H1 (cell line): ENCODE results near the gene PRKCZ. TPM values are rescaled to one million over a fixed set of nuclear protein-coding genes. Genes with fewer than 3 reads are reported as not detected.

Source experiments
- CTCF ChIA-PET: fragments of 300-600 bp; sonication (Branson Sonifier 250); formaldehyde crosslinking; loops from one replicate; lab custom pipeline; 2021; ENCODE audit not compliant: partially characterized antibody; lab: Charles Lee
- POLR2A ChIA-PET: fragments of 300-600 bp; sonication (Branson Sonifier 250); formaldehyde crosslinking; loops from one replicate; lab custom pipeline; 2021; ENCODE audit warnings: inconsistent platforms; ENCODE audit not compliant: partially characterized antibody; lab: Charles Lee
- DNase-seq, 2 experiments: peaks; one replicate each; pipeline versions ENCODE4 v3.0.0 to v3.0.0-alpha.2; 2010 to 2022; ENCODE audit warnings: low spot score in 2 of 2, low read depth in 1 of 2, mixed read lengths in 1 of 2
- FAIRE-seq: peaks from 2 replicates; lab custom pipeline; 2011; peaks lifted over from hg19 to GRCh38; lab: Jason Lieb, UNC
- H2AFZ ChIP-seq: 2 replicates; pipeline ENCODE4 v1.8.1; 2012; ENCODE audit warnings: low read length, inconsistent platforms
- H2AK5ac ChIP-seq: 2 replicates; pipeline ENCODE4 v1.6.1; 2013; ENCODE audit warnings: low read depth, low read length
- H2BK120ac ChIP-seq: replicated peaks from 2 replicates; pipeline ENCODE3; 2013; ENCODE audit warnings: low read depth, low read length, inconsistent platforms
- H2BK12ac ChIP-seq: 2 replicates; pipeline ENCODE4 v1.6.1; 2013; ENCODE audit warnings: low read depth, low read length
- H2BK15ac ChIP-seq: 2 replicates; pipeline ENCODE4 v1.6.1; 2013; ENCODE audit warnings: low read length
- H2BK20ac ChIP-seq: 2 replicates; pipeline ENCODE4 v1.6.1; 2013; ENCODE audit warnings: low read length
- H2BK5ac ChIP-seq: 2 replicates; pipeline ENCODE4 v1.6.1; 2013; ENCODE audit warnings: low read depth, low read length
- H3K14ac ChIP-seq: 2 replicates; pipeline ENCODE4 v1.6.1; 2013; ENCODE audit warnings: inconsistent platforms; ENCODE audit not compliant: insufficient read length
- H3K18ac ChIP-seq: 2 replicates; pipeline ENCODE4 v1.6.1; 2013; ENCODE audit warnings: low read length; ENCODE audit errors: extremely low read depth
- H3K23ac ChIP-seq: 2 replicates; pipeline ENCODE4 v1.6.1; 2013; ENCODE audit warnings: inconsistent platforms; ENCODE audit not compliant: insufficient read length
- H3K23me2 ChIP-seq: 2 replicates; pipeline ENCODE4 v1.6.1; 2013; ENCODE audit warnings: low read depth, low read length
- H3K27ac ChIP-seq: 2 replicates; pipeline ENCODE4 v1.6.1; 2011; ENCODE audit warnings: low read depth, low read length, inconsistent platforms
- H3K27me3 ChIP-seq, 4 experiments: replicated peaks in 1 of 4; 1 replicate in 1 of 4; 2 replicates in 3 of 4; pipeline versions ENCODE4 v1.6.1 to v1.8.1; 2011 to 2013; ENCODE audit warnings: low read length in 3 of 4, mild to moderate bottlenecking in 3 of 4, inconsistent platforms in 2 of 4, mixed read lengths in 2 of 4, moderate library complexity in 1 of 4; ENCODE audit not compliant: control insufficient read depth in 3 of 4, insufficient read depth in 3 of 4; ENCODE audit errors: extremely low read depth in 1 of 4
- H3K36me3 ChIP-seq, 4 experiments: 2 replicates each; pipeline versions ENCODE4 v1.6.1 to v1.8.1; 2011 to 2013; ENCODE audit warnings: mild to moderate bottlenecking in 4 of 4, low read length in 3 of 4, moderate library complexity in 2 of 4, control low read depth in 1 of 4, inconsistent platforms in 1 of 4; ENCODE audit not compliant: insufficient read depth in 4 of 4, control insufficient read depth in 2 of 4
- H3K4ac ChIP-seq: replicated peaks from 2 replicates; pipeline ENCODE3; 2013; ENCODE audit warnings: low read length, low read depth, mixed read lengths, inconsistent platforms; ENCODE audit not compliant: insufficient read length
- H3K4me1 ChIP-seq, 4 experiments: replicated peaks in 1 of 4; 1 replicate in 1 of 4; 2 replicates in 3 of 4; pipeline versions ENCODE4 v1.6.1 to v1.8.1; 2011 to 2013; ENCODE audit warnings: low read length in 3 of 4, inconsistent platforms in 2 of 4, mixed read lengths in 1 of 4; ENCODE audit not compliant: insufficient read depth in 4 of 4, control insufficient read depth in 3 of 4
- H3K4me2 ChIP-seq, 2 experiments: 2 replicates each; pipeline versions ENCODE4 v1.6.1 to v1.8.1; 2011 to 2013; ENCODE audit warnings: low read depth in 2 of 2, low read length in 2 of 2, control low read depth in 1 of 2, inconsistent platforms in 1 of 2, mild to moderate bottlenecking in 1 of 2; ENCODE audit not compliant: insufficient read depth in 1 of 2
- H3K4me3 ChIP-seq, 4 experiments: fragments of 200-600, 300-600 bp in 1 of 4; sonication (generic), shearing (Covaris generic), sonication (Bioruptor Twin) in 1 of 4; 2 replicates each; pipeline versions ENCODE4 v1.5.1 to v1.8.1; 2011 to 2016; ENCODE audit warnings: low read length in 4 of 4, low read depth in 3 of 4, control low read depth in 2 of 4, inconsistent platforms in 2 of 4, mild to moderate bottlenecking in 2 of 4, mixed read lengths in 1 of 4, moderate library complexity in 1 of 4; ENCODE audit not compliant: insufficient read depth in 2 of 4; ENCODE audit errors: extremely low read depth in 1 of 4
- H3K56ac ChIP-seq: replicated peaks from 2 replicates; pipeline ENCODE3; 2013; ENCODE audit warnings: low read depth, mild to moderate bottlenecking, mixed read lengths, low read length, inconsistent platforms; ENCODE audit not compliant: insufficient read length
- H3K79me1 ChIP-seq: 2 replicates; pipeline ENCODE4 v1.6.1; 2013; ENCODE audit warnings: low read depth, low read length, control low read depth
- H3K79me2 ChIP-seq, 2 experiments: 2 replicates each; pipeline versions ENCODE4 v1.6.1 to v1.8.1; 2012 to 2013; ENCODE audit warnings: low read length in 2 of 2, mild to moderate bottlenecking in 2 of 2, inconsistent platforms in 1 of 2; ENCODE audit not compliant: insufficient read depth in 2 of 2, control insufficient read depth in 1 of 2
- H3K9ac ChIP-seq, 4 experiments: replicated peaks in 1 of 4; 1 replicate in 1 of 4; 2 replicates in 3 of 4; pipeline versions ENCODE4 v1.6.1 to v1.8.1; 2011 to 2013; ENCODE audit warnings: low read depth in 3 of 4, low read length in 3 of 4, control low read depth in 2 of 4, mild to moderate bottlenecking in 2 of 4, moderate library complexity in 2 of 4, inconsistent platforms in 1 of 4; ENCODE audit errors: extremely low read depth in 1 of 4
- H3K9me3 ChIP-seq, 2 experiments: 2 replicates each; pipeline versions ENCODE4 v1.6.1 to v1.8.1; 2012 to 2013; ENCODE audit warnings: mild to moderate bottlenecking in 2 of 2, moderate library complexity in 2 of 2, control low read depth in 1 of 2, inconsistent platforms in 1 of 2, low read depth in 1 of 2, low read length in 1 of 2, mixed read lengths in 1 of 2; ENCODE audit not compliant: insufficient read depth in 2 of 2
- H4K20me1 ChIP-seq, 2 experiments: replicated peaks in 1 of 2; 2 replicates each; pipeline versions ENCODE3 to v1.8.1; 2011 to 2013; ENCODE audit warnings: inconsistent platforms in 2 of 2, low read length in 2 of 2, mild to moderate bottlenecking in 1 of 2; ENCODE audit not compliant: insufficient read depth in 2 of 2, control insufficient read depth in 1 of 2
- H4K5ac ChIP-seq: 2 replicates; pipeline ENCODE4 v1.6.1; 2013; ENCODE audit warnings: low read length, low read depth, mixed read lengths, inconsistent platforms; ENCODE audit not compliant: insufficient read length
- H4K8ac ChIP-seq: 2 replicates; pipeline ENCODE4 v1.8.0; 2013; ENCODE audit warnings: mild to moderate bottlenecking, moderate library complexity, low read length, inconsistent platforms; ENCODE audit not compliant: insufficient read depth; ENCODE audit errors: extremely low read depth
- H4K91ac ChIP-seq: replicated peaks from 2 replicates; pipeline ENCODE3; 2013; ENCODE audit warnings: low read length, mixed read lengths, inconsistent platforms; ENCODE audit not compliant: insufficient read length
- SIN3A ChIP-seq, 2 experiments: IDR thresholded peaks in 1 of 2; conservative IDR thresholded peaks in 1 of 2; 2 replicates each; pipeline ENCODE4 v1.6.1; 2011 to 2012; ENCODE audit warnings: low read length in 2 of 2, improper control_type of control experiment in 1 of 2, low read depth in 1 of 2, mild to moderate bottlenecking in 1 of 2
- ZNF274 ChIP-seq: IDR thresholded peaks from 2 replicates; pipeline ENCODE4 v1.7.0; 2012; ENCODE audit warnings: low read length, borderline replicate concordance; ENCODE audit errors: extremely low read depth
- WGBS, 2 experiments: shearing (Covaris generic) in 1 of 2; methylation state at CpG; one replicate each; pipeline versions ENCODE4 v1.1.6 to v1.1.7; 2013 to 2015; ENCODE audit warnings: low lambda C conversion rate in 2 of 2, mixed read lengths in 2 of 2, inconsistent platforms in 1 of 2, low coverage in 1 of 2, missing lambda C conversion rate in 1 of 2; ENCODE audit not compliant: insufficient replicate concordance in 2 of 2, insufficient coverage in 1 of 2, insufficient read length in 1 of 2; ENCODE audit errors: extremely low coverage in 1 of 2, missing lambda C conversion rate in 1 of 2; 5-methylcytosine and 5-hydroxymethylcytosine counted together
- polyA plus RNA-seq, 7 experiments: library from polyadenylated mRNA; depleted of rRNA in 3 of 7; stranded (reverse) in 5 of 7; unstranded in 2 of 7; fragments of >200 nt in 5 of 7; fragments of 200-250 nt in 2 of 7; gene quantifications; 1 replicate in 5 of 7; 2 replicates in 1 of 7; 4 replicates in 1 of 7; pipeline versions ENCODE4 v1.2.1 to v1.2.3, GENCODE V29; 2011 to 2013; ENCODE audit warnings: missing spikeins in 2 of 7, mixed read lengths in 2 of 7
- total RNA-seq: library from RNA; stranded (reverse); fragmentation: NEBNext Ultra II Directional; extraction: Animal tissue kit (Norgen Biotek cat#: 25700); gene quantifications from 2 replicates; pipeline ENCODE4 v1.2.1, GENCODE V29; 2021

The PRKCZ gene
- total and polyA plus RNA-seq, 2 of the 8 experiments (the other 6 are each of a cell fraction or from before 2014, with no cell fraction given): 37.4 to 45.1 TPM

DNA sequence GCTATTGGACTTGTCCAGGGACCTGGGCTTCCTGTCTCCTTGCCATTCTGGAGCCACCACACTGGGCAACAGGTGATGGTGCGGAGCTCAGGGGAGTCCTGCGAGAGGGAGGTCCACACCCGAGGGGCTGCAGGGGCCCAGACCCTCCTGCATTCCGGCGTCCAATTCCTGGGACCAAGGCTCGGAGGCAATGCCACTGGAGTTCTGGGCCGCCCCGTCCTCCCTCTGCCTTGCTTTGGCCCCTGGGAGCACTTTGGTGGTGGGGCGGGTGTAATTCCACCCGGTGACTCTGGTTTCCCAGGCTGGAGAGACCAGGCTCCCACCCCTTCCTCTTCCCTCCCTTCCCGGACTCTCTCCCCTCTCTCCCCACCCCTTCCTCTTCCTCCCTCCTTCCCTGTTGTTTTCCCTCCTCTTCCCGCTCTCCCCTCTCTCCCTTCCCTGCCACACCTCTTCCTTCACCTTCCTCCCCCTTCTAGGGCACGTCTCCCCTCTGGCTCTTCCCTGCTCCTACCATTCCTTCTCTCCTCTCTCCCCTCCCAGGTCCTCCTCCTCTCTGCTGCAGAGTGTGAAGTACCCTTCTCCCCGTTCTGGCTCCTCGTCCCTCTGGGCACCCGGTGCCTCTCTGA lies 2.0 kb downstream of the PRKCZ start:
- Histone ChIP-seq H2BK15ac (no peak overlapping the region), H3K4ac (no peak overlapping the region), H2BK20ac (no peak overlapping the region), H3K79me1 (peaks cover 13% of the 10 kb centered on the region), H3K14ac (no peak overlapping the region), H3K56ac (no peak overlapping the region), H3K36me3 (peaks cover 2 to 12% (median 9%) of the 10 kb centered on the region in 4 experiments; a peak in 5 of 8 replicates), H3K18ac (no peak overlapping the region), H3K4me3 (peak overlapping the region in 1 of 4 experiments; percentile 79; a peak in 1 of 8 replicates), H2AFZ (no peak overlapping the region), H3K27me3 (no peaks in the 10 kb centered on the region; a peak in 1 of 7 replicates), H3K9ac (no peak overlapping the region), H3K27ac (no peak overlapping the region), H3K23me2 (peaks cover 8% of the 10 kb centered on the region), H2BK120ac (no peak overlapping the region), H4K20me1 (peaks cover 11 to 16% of the 10 kb centered on the region in 2 experiments), H4K5ac (no peak overlapping the region), H4K91ac (no peak overlapping the region), H3K79me2 (peaks cover 0 to 26% of the 10 kb centered on the region in 2 experiments; a peak in 2 of 4 replicates), H2BK12ac (no peak overlapping the region), H2BK5ac (no peak overlapping the region), H4K8ac (no peak overlapping the region), H3K9me3 (no peaks in the 10 kb centered on the region), H3K23ac (no peak overlapping the region), H2AK5ac (no peak overlapping the region), H3K4me2 (peak overlapping the region; percentile 62 to 82; a peak in 1 of 4 replicates), H3K4me1 (peaks cover 0 to 20% (median 15%) of the 10 kb centered on the region in 4 experiments; a peak in 6 of 7 replicates)
- POLR2A ChIA-PET: no interaction called here
- TF ChIP-seq ZNF274 (no peak), SIN3A (conservative IDR thresholded peaks at IDR 0.05 in 1 of 2, IDR thresholded peaks at IDR 0.05 in 1 of 2; ENCODE audit: low read depth in 1 of 2, low read length in 2 of 2) (no peak)
- DNase-seq (no peak), FAIRE-seq (no peak)
- CTCF ChIA-PET: interaction anchor here (0.6 to 1.1 kb wide), 3 partner anchors 8 to 144 kb away, joined by 3 to 5 read pairs (median 3); no protein-coding TSS in a partner anchor
- 84% methylated on average over 10 of the region's 16 CpGs; no CpG with 5 or more reads in 1 of the 2 experiments for WGBS, 2 experiments
